ENCODE measurements around the gene MIEF1.
A peak's percentile ranks its signal among the peaks of the same experiment; 100 is the strongest.

Gene MIEF1

GRCh38 chr22:39524753-39525657 is 22.9 kb downstream of the MIEF1 start:
- Histone ChIP-seq H3K36me3 (peaks cover 73% of the 10 kb centered on the region), H3K27ac (peak overlapping the region; percentile 18)
- TF ChIP-seq, protein P1, sequence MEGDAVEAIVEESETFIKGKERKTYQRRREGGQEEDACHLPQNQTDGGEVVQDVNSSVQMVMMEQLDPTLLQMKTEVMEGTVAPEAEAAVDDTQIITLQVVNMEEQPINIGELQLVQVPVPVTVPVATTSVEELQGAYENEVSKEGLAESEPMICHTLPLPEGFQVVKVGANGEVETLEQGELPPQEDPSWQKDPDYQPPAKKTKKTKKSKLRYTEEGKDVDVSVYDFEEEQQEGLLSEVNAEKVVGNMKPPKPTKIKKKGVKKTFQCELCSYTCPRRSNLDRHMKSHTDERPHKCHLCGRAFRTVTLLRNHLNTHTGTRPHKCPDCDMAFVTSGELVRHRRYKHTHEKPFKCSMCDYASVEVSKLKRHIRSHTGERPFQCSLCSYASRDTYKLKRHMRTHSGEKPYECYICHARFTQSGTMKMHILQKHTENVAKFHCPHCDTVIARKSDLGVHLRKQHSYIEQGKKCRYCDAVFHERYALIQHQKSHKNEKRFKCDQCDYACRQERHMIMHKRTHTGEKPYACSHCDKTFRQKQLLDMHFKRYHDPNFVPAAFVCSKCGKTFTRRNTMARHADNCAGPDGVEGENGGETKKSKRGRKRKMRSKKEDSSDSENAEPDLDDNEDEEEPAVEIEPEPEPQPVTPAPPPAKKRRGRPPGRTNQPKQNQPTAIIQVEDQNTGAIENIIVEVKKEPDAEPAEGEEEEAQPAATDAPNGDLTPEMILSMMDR (IDR thresholded peaks at IDR 0.05; ENCODE audit: low read depth, low read length) = no peak

GRCh38 chr22:39525658-39525975 is 23.5 kb downstream of the MIEF1 start:
- H3K36me3 ChIP-seq = peaks cover 75% of the 10 kb centered on the region
- TF ChIP-seq, protein P1 (IDR thresholded peaks at IDR 0.05; ENCODE audit: low read depth, low read length) = no peak
- H3K9me3 ChIP-seq (ENCODE audit: severe bottlenecking) = no peaks in the 10 kb centered on the region
- DNase-seq = no peak
- no peaks in the 10 kb centered on the region for H3K27me3 ChIP-seq (ENCODE audit: insufficient read depth, low read depth, severe bottlenecking)
- H3K27ac ChIP-seq = peak overlapping the region; percentile 18
- H3K4me3 ChIP-seq (ENCODE audit: low read depth, low read length) = no peak overlapping the region

More at GRCh38 chr22:39524753-39525657, 22.9 kb downstream of the MIEF1 start:
- DNase-seq = no peak
- no peaks in the 10 kb centered on the region for H3K27me3 ChIP-seq (ENCODE audit: insufficient read depth, low read depth, severe bottlenecking)
- no peaks in the 10 kb centered on the region for H3K9me3 ChIP-seq (ENCODE audit: severe bottlenecking)
- H3K4me3 ChIP-seq (ENCODE audit: low read depth, low read length) = no peak overlapping the region

DNA sequence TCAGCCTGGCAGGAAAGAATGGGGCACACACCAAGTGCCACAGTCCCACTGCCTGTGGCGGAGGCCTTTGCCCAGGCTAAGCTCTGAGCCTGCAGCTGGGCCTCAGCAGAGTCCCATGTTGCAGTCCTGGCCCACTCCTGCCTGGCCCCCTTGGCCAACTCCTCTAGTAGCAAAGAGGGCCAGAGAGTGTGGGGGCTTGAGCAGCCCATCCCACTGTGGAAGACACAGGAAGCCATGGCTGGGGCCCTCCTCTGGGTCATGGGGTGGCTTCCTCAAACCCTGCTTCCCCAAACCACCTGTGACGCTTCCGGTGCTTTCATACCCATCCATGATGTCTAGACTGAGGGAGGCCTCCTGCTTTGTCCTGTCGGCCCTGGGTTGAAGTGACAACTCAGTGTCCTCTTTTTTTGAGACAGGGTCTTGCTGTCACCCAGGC is 24.7 kb downstream of the MIEF1 start:
- Histone ChIP-seq H3K9me3 (ENCODE audit: severe bottlenecking) (no peaks in the 10 kb centered on the region), H3K27me3 (ENCODE audit: insufficient read depth, low read depth, severe bottlenecking) (no peaks in the 10 kb centered on the region), H3K36me3 (peaks cover 69% of the 10 kb centered on the region), H3K27ac (peak overlapping the region; percentile 85), H3K4me3 (ENCODE audit: low read depth, low read length) (no peak overlapping the region)
- DNase-seq = no peak
- TF ChIP-seq, protein P1 (IDR thresholded peaks at IDR 0.05; ENCODE audit: low read depth, low read length) = no peak

- no peaks in the 10 kb centered on the region for H3K27me3 ChIP-seq (ENCODE audit: insufficient read depth, low read depth, severe bottlenecking)
- H3K4me3 ChIP-seq (ENCODE audit: low read depth, low read length) = no peak overlapping the region
- peak overlapping the region; percentile 85 for H3K27ac ChIP-seq
- no peaks in the 10 kb centered on the region for H3K9me3 ChIP-seq (ENCODE audit: severe bottlenecking)
- peaks cover 64% of the 10 kb centered on the region for H3K36me3 ChIP-seq
- peak; percentile 92 for DNase-seq
- TF ChIP-seq, protein P1 (IDR thresholded peaks at IDR 0.05; ENCODE audit: low read depth, low read length) = no peak
Observed at GRCh38 chr22:39527481-39527961, 25.4 kb downstream of the MIEF1 start.

GRCh38 chr22:39528080-39528661 is 26.1 kb downstream of the MIEF1 start:
- TF ChIP-seq, protein P1 (IDR thresholded peaks at IDR 0.05; ENCODE audit: low read depth, low read length) = no peak
- peaks cover 57% of the 10 kb centered on the region for H3K36me3 ChIP-seq
- peak overlapping the region; percentile 85 for H3K27ac ChIP-seq
- no peak overlapping the region; the same call in 1 of the 2 replicates for H3K4me3 ChIP-seq (ENCODE audit: low read depth, low read length)
- H3K9me3 ChIP-seq (ENCODE audit: severe bottlenecking) = no peaks in the 10 kb centered on the region
- no peak for DNase-seq
- no peaks in the 10 kb centered on the region for H3K27me3 ChIP-seq (ENCODE audit: insufficient read depth, low read depth, severe bottlenecking)
